GM19395 (cell line): ENCODE results near the gene NRP2.

ENCODE experiments used
- ATAC-seq: cut with Tn5 transposase; IDR thresholded peaks from one replicate; pipeline ENCODE4 v1.9.1; 2021; ENCODE audit warnings: mild to moderate bottlenecking, moderate library complexity; ENCODE audit not compliant: unreplicated experiment

Gene NRP2

DNA sequence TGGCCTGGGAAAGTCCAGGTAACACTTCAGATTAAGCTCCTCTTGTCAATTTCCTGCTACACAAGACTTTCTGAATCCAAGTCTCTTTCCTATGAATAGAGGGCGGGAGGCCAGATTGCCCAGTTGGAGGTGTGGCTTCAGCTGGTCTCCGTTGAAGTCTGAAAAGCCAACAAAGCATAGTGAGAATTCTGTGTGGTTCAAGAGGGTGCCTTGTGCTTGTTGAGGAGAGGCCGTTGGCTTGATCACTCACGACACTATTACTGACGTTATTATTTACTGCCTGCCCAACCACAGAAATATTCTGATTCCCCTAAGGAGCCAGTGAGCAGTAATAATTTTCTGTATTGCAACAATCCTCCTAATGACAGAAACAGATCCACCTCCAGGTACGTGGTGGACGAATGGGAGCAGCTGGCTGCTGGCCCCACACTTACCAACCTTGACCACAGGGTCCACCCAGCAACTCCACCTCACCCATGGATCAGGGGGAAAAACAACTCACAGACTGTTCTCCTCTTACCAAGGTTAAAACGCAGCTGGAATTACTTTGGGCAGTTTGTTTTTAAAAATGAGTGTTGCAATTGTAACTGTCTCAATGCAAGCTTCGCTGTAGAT is 21.9 kb downstream of the NRP2 start:
- ATAC-seq, result no peak

DNA sequence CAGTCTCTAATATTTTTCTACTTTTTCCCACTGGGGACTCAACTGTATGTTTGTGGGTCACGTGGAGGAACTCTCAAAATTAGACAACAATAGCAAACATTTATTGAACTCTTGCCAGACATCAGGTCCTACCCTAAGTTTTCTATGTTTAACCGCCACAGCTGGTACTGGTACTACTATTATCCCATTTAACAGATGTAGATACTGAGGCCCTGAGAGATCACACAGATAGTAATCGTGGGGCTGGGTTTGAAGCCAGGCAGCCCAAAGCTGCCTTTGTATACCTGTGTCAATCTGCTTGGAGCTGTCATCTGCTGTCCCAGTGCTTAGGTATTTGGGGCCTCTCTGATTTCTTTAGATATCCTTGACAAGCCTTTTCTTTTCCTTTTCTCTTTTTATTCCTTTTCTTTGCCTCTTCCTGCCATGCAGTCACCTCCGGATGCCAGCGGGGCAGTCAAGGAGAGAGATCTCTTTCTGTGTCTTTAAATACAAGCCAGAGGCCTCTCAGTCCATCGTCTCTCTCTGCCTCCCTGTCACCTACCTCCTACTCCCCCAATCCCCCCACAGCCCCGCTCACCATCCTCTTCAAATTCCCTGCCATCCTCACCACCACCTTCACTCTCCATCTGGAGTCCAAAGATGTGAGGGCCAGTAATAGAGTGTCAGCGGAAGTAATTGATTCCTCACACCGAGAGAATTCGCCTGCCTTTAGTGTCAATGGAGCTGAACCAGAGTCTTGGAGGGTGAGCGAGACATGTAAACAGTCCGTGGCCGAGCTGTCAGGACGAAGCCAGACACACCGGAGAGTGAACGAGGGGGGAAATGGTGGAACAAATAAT is 23.4 kb downstream of the NRP2 start:
- ATAC-seq, result no peak

DNA sequence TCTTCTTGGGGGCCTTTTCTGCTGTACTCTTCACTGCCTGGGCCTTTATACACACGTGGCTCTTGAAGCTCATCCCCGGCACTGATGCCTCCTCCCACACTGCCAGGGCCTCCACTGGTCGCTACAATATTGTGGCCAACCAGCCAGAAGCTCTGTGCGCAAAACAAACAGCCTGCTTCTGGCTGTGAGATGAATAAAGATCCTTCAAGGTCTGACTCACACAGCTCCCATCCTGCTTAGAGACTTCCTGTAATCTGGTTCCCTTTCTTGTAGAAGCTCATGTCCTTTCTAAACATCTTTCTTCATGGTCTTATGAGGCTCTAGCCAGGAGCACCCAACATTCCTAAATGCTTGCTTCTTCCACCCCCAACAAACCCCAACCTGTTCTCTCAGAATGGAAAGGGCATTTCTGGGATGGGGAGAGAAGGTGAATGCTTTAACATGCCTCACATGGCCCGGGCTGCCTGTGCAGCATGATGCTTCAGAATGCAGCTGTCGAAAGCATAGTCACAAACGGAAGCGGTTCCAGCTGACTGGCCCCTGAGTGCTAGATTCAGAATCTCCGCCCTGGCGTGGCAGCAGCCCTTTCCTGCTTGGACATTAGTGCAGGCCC is 24.6 kb downstream of the NRP2 start:
- peak; percentile 96 for ATAC-seq

DNA sequence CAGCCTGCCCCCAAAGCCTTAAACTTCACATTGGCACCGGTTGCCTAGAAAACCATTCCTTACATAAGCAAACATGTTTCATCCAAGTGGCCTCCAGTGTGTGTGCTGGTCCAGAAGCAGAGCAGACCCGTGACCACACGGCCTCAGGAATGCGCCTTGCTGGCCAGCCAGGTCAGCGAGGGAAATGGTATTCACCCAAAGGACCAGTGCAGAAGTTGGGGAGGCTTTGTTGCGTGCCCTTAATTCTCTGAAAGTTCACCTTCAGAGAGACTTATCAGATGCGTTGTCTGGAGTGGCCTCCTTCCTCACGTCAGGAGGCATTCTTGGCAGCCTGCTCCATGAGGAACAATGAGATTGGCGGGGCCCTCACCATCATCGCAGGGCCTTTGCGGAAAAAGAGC is 25.9 kb downstream of the NRP2 start:
- no peak for ATAC-seq

DNA sequence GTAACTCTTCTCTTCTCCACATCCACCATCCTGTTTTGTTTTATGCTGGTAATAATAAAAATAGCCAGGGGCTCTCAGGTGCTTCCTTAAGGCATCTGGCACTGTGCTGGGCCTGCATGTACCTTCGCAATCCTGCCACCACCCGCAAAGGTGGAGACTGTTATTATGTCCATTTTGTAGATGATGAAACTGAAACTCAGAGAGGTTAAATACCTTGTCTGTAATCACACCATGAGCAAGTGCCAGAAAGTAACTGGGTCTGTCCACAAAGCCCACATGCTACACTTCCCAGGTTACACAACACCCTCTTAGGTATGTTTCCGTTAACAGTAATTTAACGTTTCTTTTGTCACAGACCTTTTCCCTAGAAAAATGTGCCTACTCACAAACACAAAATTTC is 27.0 kb downstream of the NRP2 start:
- ATAC-seq, result peak; percentile 40

DNA sequence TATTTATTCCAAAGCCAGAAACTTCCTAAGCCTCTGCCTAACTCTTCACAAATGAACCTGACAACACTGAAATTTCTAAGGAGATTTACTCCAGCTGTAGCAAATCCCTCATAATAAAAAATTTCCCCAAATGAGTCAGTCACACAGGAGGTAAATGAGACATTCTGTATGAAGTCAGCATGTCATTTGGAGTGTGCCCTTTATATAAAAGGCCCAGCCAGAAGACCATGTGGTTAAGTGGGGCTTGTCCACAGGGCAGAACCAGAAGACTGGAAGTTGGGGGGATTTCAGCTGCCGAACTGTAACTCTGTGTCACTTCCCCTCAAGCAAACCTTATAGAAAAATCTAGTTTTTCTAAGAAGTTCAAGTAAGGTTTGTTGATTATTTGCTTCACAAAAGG is 30.2 kb downstream of the NRP2 start:
- no peak for ATAC-seq

DNA sequence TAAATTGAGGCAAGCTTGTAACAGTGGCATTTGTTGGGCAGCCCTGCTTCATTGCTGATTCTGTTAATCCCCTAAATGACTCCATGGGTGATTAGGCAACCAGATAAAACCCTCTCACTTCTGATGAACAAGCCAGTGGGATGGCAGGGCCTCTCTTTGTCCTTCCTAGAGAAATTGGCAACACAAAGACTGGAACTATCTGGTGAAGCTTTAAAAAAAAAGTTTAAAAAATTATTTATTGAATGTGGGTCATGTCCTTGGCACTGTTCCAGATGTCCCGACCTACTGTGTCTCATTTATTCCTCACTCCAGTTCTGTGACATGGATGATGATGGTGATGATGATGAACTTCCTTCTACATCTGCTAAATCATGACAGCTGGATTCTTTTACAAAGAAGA is 30.8 kb downstream of the NRP2 start:
- no peak for ATAC-seq

DNA sequence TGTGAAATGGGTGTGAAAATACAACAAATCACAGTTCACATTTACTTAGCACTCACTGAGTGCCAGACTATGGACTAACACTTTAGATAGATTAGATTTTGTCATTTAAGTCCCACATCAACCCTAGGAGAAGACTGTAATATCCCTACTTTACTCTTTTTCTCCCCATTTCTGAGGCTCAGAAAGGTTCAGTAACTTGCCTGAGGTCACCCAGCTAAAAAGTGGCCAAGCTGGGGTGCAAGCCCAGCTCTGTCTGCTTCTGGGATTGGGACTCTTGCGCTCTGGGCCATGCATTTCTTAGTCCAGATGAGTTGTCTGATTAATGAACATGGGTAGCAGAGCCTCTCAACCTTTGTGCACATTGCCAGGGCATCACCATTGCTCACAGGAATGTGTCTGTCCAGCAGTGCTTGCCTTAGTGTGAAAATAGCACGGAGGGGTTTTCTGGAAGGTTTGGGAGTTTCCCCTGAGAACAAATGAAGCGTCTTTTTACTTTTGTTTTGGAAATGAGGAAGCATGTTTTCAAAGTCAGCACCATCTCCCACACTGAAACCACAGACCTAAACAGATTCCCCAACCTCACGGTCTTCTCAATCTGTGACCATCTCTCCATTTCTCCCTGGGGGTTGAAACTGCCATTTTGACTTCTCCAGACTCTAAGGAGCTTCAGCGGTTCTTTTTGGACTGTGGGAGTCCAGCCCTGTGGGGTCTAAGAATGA is 31.9 kb downstream of the NRP2 start:
- peak; percentile 65 for ATAC-seq

DNA sequence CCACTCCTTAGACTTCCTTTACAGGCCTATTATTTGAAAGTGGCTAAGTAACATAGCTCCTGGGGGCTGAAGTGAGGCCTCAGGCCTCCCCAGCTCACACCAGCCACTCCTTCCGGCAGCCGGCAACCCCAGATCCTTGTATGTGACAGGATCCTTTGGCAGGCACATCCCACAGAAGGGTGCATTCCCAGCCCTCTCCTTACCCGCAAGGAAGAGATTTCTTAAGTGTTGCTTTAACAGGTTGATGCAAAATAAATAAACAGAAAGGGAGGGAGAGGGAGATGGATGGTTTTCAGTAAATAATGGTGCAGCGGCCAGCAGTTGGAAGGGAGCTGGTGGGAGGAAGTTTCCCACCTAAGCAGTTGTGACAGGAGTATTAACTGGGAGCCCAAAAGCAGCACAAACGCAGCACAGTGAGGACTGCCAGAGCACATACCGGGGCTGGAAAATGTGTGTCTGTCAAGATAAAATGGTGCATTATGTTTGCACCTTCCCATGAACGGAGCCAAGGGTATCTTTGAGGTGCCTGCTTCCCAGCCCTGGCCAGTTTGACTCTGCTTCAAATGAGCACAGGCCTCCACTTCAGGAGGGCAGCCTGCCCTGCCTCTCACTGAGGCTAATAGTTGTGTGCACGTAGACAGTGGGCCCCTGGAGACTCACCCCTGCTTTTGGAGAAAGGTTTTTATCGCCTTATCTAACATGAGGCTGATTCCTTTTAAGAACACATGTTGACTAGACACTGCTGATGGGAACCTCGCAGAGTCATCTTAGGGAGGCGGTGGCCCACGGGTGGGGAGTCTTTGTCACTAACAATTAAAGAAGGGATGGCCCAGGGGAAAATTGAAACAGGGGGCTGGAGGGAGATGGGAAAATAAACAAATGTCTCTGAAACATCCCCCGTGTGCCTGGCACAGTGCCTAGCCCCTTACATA is 32.8 kb downstream of the NRP2 start:
- no peak for ATAC-seq

DNA sequence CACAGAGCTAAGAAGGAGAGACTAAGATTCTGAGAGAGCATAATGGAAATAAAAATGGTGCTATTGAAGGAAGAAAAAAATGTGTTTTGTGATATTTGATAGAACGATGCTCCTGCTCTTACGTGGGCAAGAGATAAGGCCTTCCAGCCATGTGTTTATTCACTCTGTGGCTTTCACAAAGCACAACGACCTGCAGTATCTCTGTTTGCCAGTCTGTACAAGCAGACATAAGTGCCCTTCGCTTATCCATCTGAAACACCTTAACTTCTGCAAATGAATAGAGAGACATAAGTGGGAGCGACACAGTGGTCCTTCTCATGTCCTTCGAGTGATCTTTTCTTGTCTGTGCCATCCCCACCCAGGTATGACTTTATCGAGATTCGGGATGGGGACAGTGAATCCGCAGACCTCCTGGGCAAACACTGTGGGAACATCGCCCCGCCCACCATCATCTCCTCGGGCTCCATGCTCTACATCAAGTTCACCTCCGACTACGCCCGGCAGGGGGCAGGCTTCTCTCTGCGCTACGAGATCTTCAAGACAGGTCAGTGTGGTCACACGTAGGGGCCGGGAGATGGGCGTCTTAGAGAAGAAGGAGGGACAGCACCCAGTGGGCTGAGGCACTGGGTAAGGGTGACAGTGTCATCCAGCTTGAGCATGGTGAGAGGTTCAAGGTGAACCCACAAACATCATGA is 33.7 kb downstream of the NRP2 start:
- no peak for ATAC-seq

DNA sequence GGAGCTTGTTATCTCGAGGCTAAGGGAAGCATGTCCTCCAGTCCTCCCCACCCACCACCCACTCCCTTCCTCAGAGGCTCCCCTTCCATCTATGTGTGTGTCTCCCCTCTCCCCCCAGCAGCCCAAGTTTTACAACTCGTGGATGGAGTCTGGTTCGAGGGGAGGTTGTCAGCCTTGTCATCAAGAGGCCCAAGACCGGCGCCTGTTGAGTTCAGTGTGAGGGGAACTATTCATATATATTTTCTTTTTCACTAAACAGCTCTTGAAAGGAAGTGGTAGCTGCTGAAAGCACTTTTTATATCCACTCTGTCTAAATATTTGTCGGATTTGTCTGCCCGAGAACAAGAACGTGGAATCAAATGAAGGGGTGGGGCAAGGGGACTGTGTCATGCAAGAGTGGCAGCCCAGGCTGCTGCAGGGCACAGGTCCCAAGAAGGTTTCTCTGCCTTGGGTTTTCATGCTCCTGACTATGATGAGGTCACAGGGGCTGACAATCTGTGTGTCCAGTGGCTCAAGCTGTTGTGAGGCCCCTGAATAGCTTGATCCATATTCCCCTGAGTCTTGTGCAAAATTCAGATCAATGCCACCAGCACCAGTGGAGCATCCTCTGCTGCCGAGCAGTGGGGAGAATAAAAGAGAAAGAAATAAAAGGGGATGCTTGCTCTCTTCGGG is 35.0 kb downstream of the NRP2 start:
- no peak for ATAC-seq

DNA sequence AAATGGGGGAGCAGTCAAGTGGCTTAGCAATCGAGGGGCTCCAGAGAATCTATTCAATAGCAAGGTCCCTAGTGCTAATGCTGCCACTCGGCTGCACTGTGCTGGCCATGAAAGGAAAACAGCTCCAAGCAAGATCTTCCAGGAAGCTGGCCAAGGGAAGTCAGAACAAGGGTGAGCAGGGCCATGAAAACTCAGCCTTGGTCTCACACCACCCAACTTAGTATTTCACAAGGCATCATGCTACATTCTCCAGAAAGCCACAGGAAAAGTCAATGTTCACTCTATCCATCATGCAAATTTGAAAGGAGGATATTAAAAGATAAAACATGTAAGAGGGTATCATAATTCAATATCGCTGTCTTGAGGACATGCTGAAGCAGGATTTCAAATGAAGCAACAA is 35.7 kb downstream of the NRP2 start:
- no peak for ATAC-seq

DNA sequence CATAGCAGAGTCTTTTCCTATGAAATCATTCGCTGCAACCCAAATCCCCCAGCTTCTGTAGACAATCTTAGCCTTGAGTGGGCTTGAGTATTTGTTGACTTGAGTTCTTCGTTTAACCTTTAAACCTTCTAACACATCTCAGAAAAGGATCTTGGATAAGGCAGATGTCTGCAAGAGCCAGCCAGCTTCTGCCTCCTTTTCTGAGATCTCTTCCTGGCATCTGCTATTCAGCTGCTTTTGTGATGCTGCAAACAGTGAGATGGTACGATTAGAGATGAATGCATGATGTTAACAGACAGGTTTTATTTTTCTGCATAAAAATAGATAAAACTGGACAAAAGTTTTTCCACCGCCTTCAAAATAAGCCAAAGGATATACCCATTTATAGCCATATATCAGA is 37.5 kb downstream of the NRP2 start:
- ATAC-seq, result no peak

DNA sequence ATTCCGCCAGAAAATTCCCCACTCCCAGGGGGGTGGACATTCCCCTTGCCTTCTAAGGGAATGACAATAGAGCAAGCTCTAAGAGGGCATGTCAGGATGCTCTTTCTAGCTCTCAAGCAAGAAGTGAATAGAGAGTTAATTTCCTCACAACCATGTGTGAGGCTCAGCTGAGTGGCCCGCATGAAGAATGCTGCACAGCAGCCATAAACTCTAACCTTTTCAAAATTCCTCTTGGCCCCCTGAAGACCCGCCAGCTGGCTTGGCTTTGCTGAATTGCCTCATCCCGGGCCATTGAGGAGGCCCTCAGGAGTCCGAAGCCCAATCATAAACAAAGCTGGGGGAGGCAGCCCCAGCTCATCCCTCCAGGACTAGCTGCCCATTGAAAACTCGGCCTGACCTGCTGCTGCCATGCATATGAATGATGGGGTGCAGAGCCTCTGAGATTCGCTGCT is 38.2 kb downstream of the NRP2 start:
- ATAC-seq, result no peak

DNA sequence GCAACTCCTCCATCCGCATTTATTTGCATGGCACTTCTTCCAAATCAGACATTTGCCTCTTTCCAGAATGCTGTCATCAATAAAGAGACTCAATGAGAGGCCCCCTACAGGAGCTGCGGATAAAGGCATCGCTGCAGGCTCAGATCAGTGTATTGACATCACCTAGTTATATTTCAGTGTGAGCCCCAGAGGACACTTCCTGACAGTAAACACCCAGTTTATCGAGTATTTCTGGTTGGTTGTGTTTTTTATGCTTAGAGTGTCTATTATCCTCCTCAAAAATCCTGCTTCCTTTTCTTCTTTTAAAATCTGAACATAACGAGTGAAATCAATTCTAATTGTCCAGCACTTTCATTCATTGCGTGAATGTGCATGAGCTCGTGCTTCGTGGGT is 38.8 kb downstream of the NRP2 start:
- ATAC-seq, result no peak

DNA sequence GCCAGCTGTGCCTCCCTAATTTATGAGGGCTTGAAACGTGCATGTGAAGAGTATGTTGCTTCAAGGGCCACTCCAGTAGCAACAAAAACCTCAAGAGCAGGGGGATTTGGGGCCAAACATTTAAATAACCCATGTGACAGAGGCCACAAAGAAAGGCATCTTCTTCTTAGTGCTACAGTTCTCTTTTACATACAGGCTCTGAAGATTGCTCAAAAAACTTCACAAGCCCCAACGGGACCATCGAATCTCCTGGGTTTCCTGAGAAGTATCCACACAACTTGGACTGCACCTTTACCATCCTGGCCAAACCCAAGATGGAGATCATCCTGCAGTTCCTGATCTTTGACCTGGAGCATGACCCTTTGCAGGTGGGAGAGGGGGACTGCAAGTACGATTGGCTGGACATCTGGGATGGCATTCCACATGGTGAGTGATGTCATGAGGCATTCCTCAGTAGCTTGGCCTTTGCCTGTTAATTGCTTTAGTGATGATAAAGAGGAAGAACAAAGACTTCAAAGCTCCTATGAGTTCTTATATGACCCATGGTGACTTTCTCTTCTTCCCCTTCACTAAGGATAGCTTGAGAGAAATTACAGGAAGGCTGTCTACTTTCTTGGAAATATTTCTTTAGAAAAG is 40.1 kb downstream of the NRP2 start:
- ATAC-seq, result no peak

DNA sequence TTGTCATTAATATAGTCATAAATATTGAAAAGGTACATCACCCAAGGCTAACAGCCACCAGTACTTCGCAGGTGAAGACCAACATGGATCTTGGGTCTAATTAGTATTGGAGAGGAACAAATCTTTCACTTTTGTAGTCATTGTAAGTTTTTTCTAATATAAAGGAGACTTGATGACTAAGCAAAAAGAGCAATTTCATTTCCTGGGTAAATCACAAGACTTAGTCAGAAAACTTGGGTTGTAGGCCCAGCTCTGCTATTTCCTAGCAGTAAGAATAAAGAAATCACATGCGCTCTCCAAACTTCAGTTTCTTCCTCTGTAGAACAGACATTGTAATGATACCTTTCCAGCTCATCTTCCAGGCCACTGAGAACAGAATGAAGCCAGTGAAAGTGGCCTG is 40.9 kb downstream of the NRP2 start:
- ATAC-seq, result no peak

DNA sequence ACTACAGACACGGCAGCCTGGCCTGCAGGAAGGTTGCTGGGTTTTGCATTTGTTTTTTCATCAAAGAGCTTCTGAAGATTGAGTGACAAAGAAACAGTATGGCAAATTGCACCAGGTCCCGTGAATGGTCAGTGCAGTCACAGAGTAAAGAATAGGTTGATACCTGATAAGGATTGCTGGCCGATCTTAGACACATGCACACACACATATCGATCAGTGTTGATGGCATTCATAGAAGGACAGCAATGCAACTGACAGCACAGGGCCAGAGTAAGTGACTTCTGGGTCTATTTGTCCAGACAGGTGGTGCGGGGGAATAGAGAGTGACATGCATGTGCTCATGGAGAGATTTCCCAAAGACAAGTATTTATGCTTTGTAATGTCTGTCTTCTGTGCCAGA is 42.8 kb downstream of the NRP2 start:
- ATAC-seq, result no peak

DNA sequence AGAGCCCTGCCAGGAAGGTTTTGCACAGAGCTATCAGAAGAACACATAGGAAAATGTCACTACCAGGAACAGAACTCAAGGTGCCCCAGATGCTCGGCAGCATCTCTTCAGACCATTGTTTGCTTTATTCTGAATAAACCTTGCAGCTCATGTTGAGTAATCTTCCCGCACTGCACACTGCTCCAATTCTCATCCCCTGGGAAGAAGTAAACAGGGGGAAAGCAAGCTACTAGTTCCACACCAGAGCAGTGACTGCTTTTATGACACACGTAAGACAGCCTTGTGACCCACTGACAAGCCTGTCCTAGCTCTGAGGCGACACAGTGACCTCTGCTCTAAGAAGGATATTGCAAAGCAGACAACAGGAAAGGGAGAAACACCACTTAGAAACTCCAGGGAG is 44.2 kb downstream of the NRP2 start:
- ATAC-seq, result no peak
